Measurements from ENCODE around the gene ENTHD1. TPM values are rescaled to one million over a fixed set of nuclear protein-coding genes. Genes with fewer than 3 reads are reported as not detected.
A peak's percentile ranks its signal among the peaks of the same experiment; 100 is the strongest.

The ENTHD1 gene
- total RNA-seq, 2 donors from 2014 or later = not detected

GRCh38 chr22:39773976-39774539 is 119.5 kb downstream of the ENTHD1 start:
- Mint-ChIP-seq H3K27ac (peak overlapping the region; percentile 36), H3K4me3 (no peak overlapping the region), H3K4me1 (peaks cover 11% of the 10 kb centered on the region), H3K36me3 (ENCODE audit: low read depth) (no peaks in the 10 kb centered on the region), H3K27me3 (ENCODE audit: insufficient read depth) (peaks cover 17% of the 10 kb centered on the region), H3K9me3 (no peaks in the 10 kb centered on the region)
- Histone ChIP-seq H3K36me3 (ENCODE audit: control insufficient read depth, insufficient read depth, low read length) (no peaks in the 10 kb centered on the region), H3K4me3 (ENCODE audit: low read length) (no peak overlapping the region), H3K27me3 (ENCODE audit: control insufficient read depth, insufficient read depth, low read length, poor library complexity, severe bottlenecking) (peaks cover 27% of the 10 kb centered on the region), H3K27ac (ENCODE audit: low read depth, low read length) (no peak overlapping the region), H3K9me3 (ENCODE audit: control insufficient read depth, low read length) (no peaks in the 10 kb centered on the region), H3K4me1 (ENCODE audit: control insufficient read depth, insufficient read depth, low read length) (peaks cover 5% of the 10 kb centered on the region), H3K9ac (ENCODE audit: extremely low read depth, low read length, poor library complexity, severe bottlenecking) (no peak overlapping the region)
- DNase-seq = no peak
- 74 to 77% methylated on average over 4 of the region's 4 CpGs for WGBS, 2 experiments (ENCODE audit: insufficient coverage in 1 of 2, insufficient read length in 1 of 2)
- no peak for TF ChIP-seq CTCF (conservative IDR thresholded peaks at IDR 0.05)

- H3K4me3 Mint-ChIP-seq = no peak overlapping the region
Measured at GRCh38 chr22:39773503-39773902, 120.1 kb downstream of the ENTHD1 start.

GRCh38 chr22:39771486-39771885 is 122.1 kb downstream of the ENTHD1 start:
- H3K9ac ChIP-seq (ENCODE audit: extremely low read depth, low read length, poor library complexity, severe bottlenecking) = no peak overlapping the region
- peaks cover 22% of the 10 kb centered on the region for H3K27me3 Mint-ChIP-seq (ENCODE audit: insufficient read depth)
- H3K4me1 ChIP-seq (ENCODE audit: control insufficient read depth, insufficient read depth, low read length) = peaks cover 5% of the 10 kb centered on the region
- no peak overlapping the region for H3K4me3 Mint-ChIP-seq
- H3K27ac ChIP-seq (ENCODE audit: low read depth, low read length) = no peak overlapping the region
- H3K36me3 Mint-ChIP-seq (ENCODE audit: low read depth) = no peaks in the 10 kb centered on the region
- H3K36me3 ChIP-seq (ENCODE audit: control insufficient read depth, insufficient read depth, low read length) = no peaks in the 10 kb centered on the region
- H3K27me3 ChIP-seq (ENCODE audit: control insufficient read depth, insufficient read depth, low read length, poor library complexity, severe bottlenecking) = peaks cover 24% of the 10 kb centered on the region
- no peak overlapping the region for H3K27ac Mint-ChIP-seq
- no peak overlapping the region for H3K4me3 ChIP-seq (ENCODE audit: low read length)
- H3K4me1 Mint-ChIP-seq = peaks cover 11% of the 10 kb centered on the region
- 94 to 100% methylated on average over 2 of the region's 2 CpGs for WGBS, 2 experiments (ENCODE audit: insufficient coverage in 1 of 2, insufficient read length in 1 of 2)
- H3K9me3 Mint-ChIP-seq = no peaks in the 10 kb centered on the region
- TF ChIP-seq CTCF (conservative IDR thresholded peaks at IDR 0.05) = no peak
- no peaks in the 10 kb centered on the region for H3K9me3 ChIP-seq (ENCODE audit: control insufficient read depth, low read length)
- DNase-seq = no peak

More at GRCh38 chr22:39773503-39773902, 120.1 kb downstream of the ENTHD1 start:
- H3K27me3 Mint-ChIP-seq (ENCODE audit: insufficient read depth) = peaks cover 17% of the 10 kb centered on the region
- no peak for TF ChIP-seq CTCF (conservative IDR thresholded peaks at IDR 0.05)
- Histone ChIP-seq H3K36me3 (ENCODE audit: control insufficient read depth, insufficient read depth, low read length) (no peaks in the 10 kb centered on the region), H3K4me1 (ENCODE audit: control insufficient read depth, insufficient read depth, low read length) (peaks cover 5% of the 10 kb centered on the region), H3K9ac (ENCODE audit: extremely low read depth, low read length, poor library complexity, severe bottlenecking) (no peak overlapping the region), H3K9me3 (ENCODE audit: control insufficient read depth, low read length) (no peaks in the 10 kb centered on the region), H3K4me3 (ENCODE audit: low read length) (no peak overlapping the region), H3K27me3 (ENCODE audit: control insufficient read depth, insufficient read depth, low read length, poor library complexity, severe bottlenecking) (peaks cover 26% of the 10 kb centered on the region), H3K27ac (ENCODE audit: low read depth, low read length) (no peak overlapping the region)
- peaks cover 11% of the 10 kb centered on the region for H3K4me1 Mint-ChIP-seq
- no peaks in the 10 kb centered on the region for H3K36me3 Mint-ChIP-seq (ENCODE audit: low read depth)
- no peak overlapping the region for H3K27ac Mint-ChIP-seq
- H3K9me3 Mint-ChIP-seq = no peaks in the 10 kb centered on the region
- no peak for DNase-seq
